K562 (cell line): ENCODE measurements around the gene TRPM2. TPM values are rescaled to one million over a fixed set of nuclear protein-coding genes. Genes with fewer than 3 reads are reported as not detected.

Source experiments
- ATAC-seq: fragments of 200-7000 bp; cut with Tn5 transposase; 3 replicates; pipeline ENCODE4 v1.9.1; 2020; ENCODE audit warnings: moderate library complexity
- BruUV-seq: library from RNA; stranded (reverse); fragments of 400-500 nt; replicated peaks from 2 replicates; lab custom pipeline; 2021; lab: Mats Ljungman, UMichigan
- CTCF ChIA-PET: fragments of 300-600 bp; formaldehyde crosslinking; extraction: SDS; loops from one replicate; lab custom pipeline; 2021; ENCODE audit warnings: low intra/inter-chr PET ratio; lab: Yijun Ruan, JAX
- POLR2A ChIA-PET: fragments of 300-600, 350-650 bp; sonication (Branson Sonifier 250); formaldehyde crosslinking; extraction: SDS; loops from one replicate; lab custom pipeline; 2021; ENCODE audit warnings: antibody characterized with exemption, inconsistent platforms; lab: Yijun Ruan, JAX
- DNase-seq, 4 experiments: peaks; one replicate each; pipeline versions ENCODE4 v3.0.0 to v3.0.0-alpha.2; 2011 to 2018; ENCODE audit warnings: low spot score in 3 of 4, mixed read lengths in 3 of 4; ENCODE audit errors: extremely low read depth in 1 of 4
- FAIRE-seq: peaks from 2 replicates; lab custom pipeline; 2011; peaks lifted over from hg19 to GRCh38; lab: Jason Lieb, UNC
- H2AFZ ChIP-seq: 2 replicates; pipeline ENCODE4 v1.6.0; 2011; ENCODE audit warnings: low read depth, low read length, control low read depth, inconsistent platforms
- H3K27ac ChIP-seq: fragments of 200-600 bp; 3 replicates; pipeline ENCODE4 v1.8.0; 2011; ENCODE audit warnings: low read depth, mild to moderate bottlenecking, control low read depth, inconsistent platforms, low read length, moderate library complexity, mixed read lengths; ENCODE audit errors: extremely low read depth
- H3K27me3 ChIP-seq, 2 experiments: fragments of 300-600 bp in 1 of 2; 2 replicates in 1 of 2; 3 replicates in 1 of 2; pipeline versions ENCODE4 v1.6.0 to v1.8.0; 2011; ENCODE audit warnings: inconsistent platforms in 2 of 2, low read length in 2 of 2, mild to moderate bottlenecking in 1 of 2, mixed read lengths in 1 of 2, moderate library complexity in 1 of 2; ENCODE audit not compliant: control insufficient read depth in 2 of 2, insufficient read depth in 2 of 2
- H3K36me3 ChIP-seq: fragments of 300-600 bp; 3 replicates; pipeline ENCODE4 v1.8.0; 2011; ENCODE audit warnings: mild to moderate bottlenecking, low read length, inconsistent platforms; ENCODE audit not compliant: control insufficient read depth, insufficient read depth
- H3K4me1 ChIP-seq, 2 experiments: fragments of 200-600 bp in 1 of 2; replicated peaks in 1 of 2; 2 replicates in 1 of 2; 3 replicates in 1 of 2; pipeline versions ENCODE4 v1.5.1 to v1.8.0; 2011; ENCODE audit warnings: inconsistent platforms in 2 of 2, low read length in 2 of 2, mild to moderate bottlenecking in 1 of 2, mixed read lengths in 1 of 2, moderate library complexity in 1 of 2; ENCODE audit not compliant: control insufficient read depth in 2 of 2, insufficient read depth in 2 of 2
- H3K4me2 ChIP-seq: 2 replicates; pipeline ENCODE4 v1.6.1; 2011; ENCODE audit warnings: low read length, control low read depth, inconsistent platforms, mixed read lengths; ENCODE audit not compliant: insufficient read depth
- H3K4me3 ChIP-seq: fragments of 200-600 bp; sonication (generic), shearing (Covaris generic); 2 replicates; pipeline ENCODE4 v1.5.1; 2016; ENCODE audit warnings: control low read depth, inconsistent platforms
- H3K79me2 ChIP-seq: fragments of 200-600 bp; 3 replicates; pipeline ENCODE4 v1.8.0; 2011; ENCODE audit warnings: low read length, inconsistent platforms; ENCODE audit not compliant: control insufficient read depth, insufficient read depth
- H3K9ac ChIP-seq, 2 experiments: 2 replicates each; pipeline versions ENCODE4 v1.6.0 to v1.6.1; 2011; ENCODE audit warnings: low read depth in 2 of 2, low read length in 2 of 2, control low read depth in 1 of 2, inconsistent platforms in 1 of 2, mild to moderate bottlenecking in 1 of 2, mixed read lengths in 1 of 2; ENCODE audit not compliant: insufficient read depth in 1 of 2
- H3K9me1 ChIP-seq: one replicate; pipeline ENCODE4 v1.6.0; 2011; ENCODE audit warnings: inconsistent platforms, mild to moderate bottlenecking, low read length, moderate library complexity; ENCODE audit not compliant: control insufficient read depth, insufficient read depth
- H3K9me3 ChIP-seq: replicated peaks from 2 replicates; pipeline ENCODE4 v1.5.1; 2011; ENCODE audit warnings: low read depth, low read length, inconsistent platforms; ENCODE audit not compliant: control insufficient read depth, insufficient read depth
- H4K20me1 ChIP-seq: replicated peaks from 2 replicates; pipeline ENCODE4 v1.6.1; 2011; ENCODE audit warnings: low read length, inconsistent platforms, mixed read lengths; ENCODE audit not compliant: control insufficient read depth, insufficient read depth
- CBX5 ChIP-seq: IDR thresholded peaks from 2 replicates; pipeline ENCODE4 v1.6.1; 2014; ENCODE audit warnings: low read depth, borderline replicate concordance
- TAF7 ChIP-seq: fragments of 450-650 bp; IDR thresholded peaks from 2 replicates; pipeline ENCODE4 v1.6.1; 2016; ENCODE audit warnings: missing genetic modification characterization, missing compliant biosample characterization
- ZBTB9 ChIP-seq: fragments of 450-650 bp; formaldehyde crosslinking; IDR thresholded peaks from 2 replicates; pipeline ENCODE4 v1.4.0; 2020; ENCODE audit warnings: mild to moderate bottlenecking, moderate library complexity
- ZHX1 ChIP-seq: fragments of 150-350 bp; conservative IDR thresholded peaks from 2 replicates; pipeline ENCODE4 v1.6.1; 2014; ENCODE audit warnings: low read length
- ZNF133 ChIP-seq: fragments of 250-450 bp; sonication (Bioruptor Pico); IDR thresholded peaks from 2 replicates; pipeline ENCODE4 v1.4.0; 2020; ENCODE audit warnings: mild to moderate bottlenecking
- ZNF143 ChIP-seq: sonication (generic); formaldehyde crosslinking; IDR thresholded peaks from 2 replicates; pipeline ENCODE4 v1.9.0; 2022; ENCODE audit warnings: mild to moderate bottlenecking, missing genetic modification reagents
- WGBS: fragments of 100-300 bp; shearing (Covaris generic); methylation state at CpG from one replicate; pipeline ENCODE4 v1.1.6; 2016; ENCODE audit warnings: low coverage, mixed read lengths; ENCODE audit not compliant: insufficient coverage; ENCODE audit errors: missing lambda C conversion rate; 5-methylcytosine and 5-hydroxymethylcytosine counted together
- in situ Hi-C: fragments of 300-500 bp; cut with MboI; formaldehyde crosslinking; loops from 4 replicates; pipeline ENCODE4 v1.15.0; 2018; ENCODE audit warnings: inconsistent platforms, mixed read lengths
- intact Hi-C: fragments of 100-400 bp; cut with micrococcal nuclease; formaldehyde crosslinking; loops from 2 replicates; pipeline ENCODE4 v1.14.2; 2022
- polyA plus RNA-seq, 8 experiments: library from polyadenylated mRNA; depleted of rRNA in 4 of 8; stranded (reverse) in 5 of 8; unstranded in 3 of 8; fragments of >200 nt; fragmentation: Nextera tagmentation in 2 of 8; fragmentation: Illumina TruSeq in 1 of 8; extraction: Ambion mirVana in 2 of 8; extraction: Trizol in 1 of 8; gene quantifications; 2 replicates each; pipeline versions ENCODE4 v1.2.1 to v1.2.3, GENCODE V29; 2011 to 2014; ENCODE audit warnings: inconsistent platforms in 1 of 8, missing spikeins in 1 of 8
- total RNA-seq, 7 experiments: library from RNA; depleted of rRNA in 6 of 7; stranded (reverse); fragments of >200 nt in 6 of 7; fragmentation: Illumina TruSeq in 2 of 7; extraction: Trizol in 2 of 7; gene quantifications; 2 replicates each; pipeline versions ENCODE4 v1.2.1 to v1.2.3, GENCODE V29; 2011 to 2021; ENCODE audit warnings: low replicate concordance in 1 of 7
- TF ChIP-seq, protein P1 (sequence below): fragments of 450-650 bp; IDR thresholded peaks from 2 replicates; pipeline ENCODE4 v1.6.1; 2017; ENCODE audit warnings: antibody characterized with exemption

TRPM2 gene
- total and polyA plus RNA-seq, 9 of the 15 experiments (the other 6 are each of a cell fraction or from before 2014, with no cell fraction given) = 0.33 to 2.1 (median 0.98) TPM; not detected in 2

- TF ChIP-seq, protein P1, sequence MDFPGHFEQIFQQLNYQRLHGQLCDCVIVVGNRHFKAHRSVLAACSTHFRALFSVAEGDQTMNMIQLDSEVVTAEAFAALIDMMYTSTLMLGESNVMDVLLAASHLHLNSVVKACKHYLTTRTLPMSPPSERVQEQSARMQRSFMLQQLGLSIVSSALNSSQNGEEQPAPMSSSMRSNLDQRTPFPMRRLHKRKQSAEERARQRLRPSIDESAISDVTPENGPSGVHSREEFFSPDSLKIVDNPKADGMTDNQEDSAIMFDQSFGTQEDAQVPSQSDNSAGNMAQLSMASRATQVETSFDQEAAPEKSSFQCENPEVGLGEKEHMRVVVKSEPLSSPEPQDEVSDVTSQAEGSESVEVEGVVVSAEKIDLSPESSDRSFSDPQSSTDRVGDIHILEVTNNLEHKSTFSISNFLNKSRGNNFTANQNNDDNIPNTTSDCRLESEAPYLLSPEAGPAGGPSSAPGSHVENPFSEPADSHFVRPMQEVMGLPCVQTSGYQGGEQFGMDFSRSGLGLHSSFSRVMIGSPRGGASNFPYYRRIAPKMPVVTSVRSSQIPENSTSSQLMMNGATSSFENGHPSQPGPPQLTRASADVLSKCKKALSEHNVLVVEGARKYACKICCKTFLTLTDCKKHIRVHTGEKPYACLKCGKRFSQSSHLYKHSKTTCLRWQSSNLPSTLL = 0 out of 2 replicates have a peak, but pooled peaks have one; percentile 46
These were observed 136.5 kb downstream of the TRPM2 start (continued) for GRCh38 chr21:44489962-44490361.

- ChIA-PET POLR2A (interaction anchor here (0.6 kb wide), 2 partner anchors 110 to 330 kb away, joined by 3 read pairs; no protein-coding TSS in a partner anchor), CTCF (interaction anchor here (0.7 kb wide), 1 partner anchor 266 kb away, joined by 3 read pairs; no protein-coding TSS in a partner anchor)
- ATAC-seq (no peak), DNase-seq (no peak), FAIRE-seq (no peak)
- BruUV-seq = no TSS peak
- no peaks in the 10 kb centered on the region for H3K9me3 ChIP-seq
- no peak overlapping the region for H3K4me2 ChIP-seq
- H3K9me1 ChIP-seq = no peaks in the 10 kb centered on the region
- no peak overlapping the region for H3K27ac ChIP-seq
- no peaks in the 10 kb centered on the region for H3K79me2 ChIP-seq
- no peak overlapping the region for H3K4me3 ChIP-seq
- H3K4me1 ChIP-seq = peaks cover 0 to 6% of the 10 kb centered on the region in 2 experiments; a peak in 2 of 5 replicates
- H4K20me1 ChIP-seq = no peaks in the 10 kb centered on the region
- intact Hi-C loops = no loop called here
- TF ChIP-seq CBX5 = no peak
- no peak for TF ChIP-seq ZNF133 (CRISPR knock-in tag)
- peak; percentile 99 for TF ChIP-seq ZBTB9 (CRISPR knock-in tag)
- TF ChIP-seq, protein P1 = 0 out of 2 replicates have a peak, but pooled peaks have one; percentile 2
- TF ChIP-seq TAF7 = no peak
- no peak for TF ChIP-seq ZHX1
- no peak for TF ChIP-seq ZNF143 (CRISPR knock-in tag)
- H3K27me3 ChIP-seq = peaks cover 22 to 57% of the 10 kb centered on the region in 2 experiments
- WGBS = 13% methylated on average over 17 of the region's 19 CpGs
- H2AFZ ChIP-seq = no peak overlapping the region
- no peaks in the 10 kb centered on the region for H3K36me3 ChIP-seq
- in situ Hi-C loops = no loop called here
- no peak overlapping the region for H3K9ac ChIP-seq
These were observed 137.0 kb downstream of the TRPM2 start for GRCh38 chr21:44490405-44490804.
